K562 (cell line): ENCODE measurements around the gene TMEM87A. TPM values are rescaled to one million over a fixed set of nuclear protein-coding genes. Genes with fewer than 3 reads are reported as not detected.

Experiments used
- CCNT2 ChIP-seq: IDR thresholded peaks from 2 replicates; pipeline ENCODE4 v1.6.1; 2011; ENCODE audit warnings: borderline replicate concordance, low read depth, mild to moderate bottlenecking, moderate library complexity, mixed read lengths, low read length; ENCODE audit not compliant: insufficient read length; ENCODE audit errors: extremely low read depth
- E2F6 ChIP-seq, 2 experiments: IDR thresholded peaks; 2 replicates each; pipeline ENCODE4 v1.6.1; 2011; ENCODE audit warnings: borderline replicate concordance in 1 of 2, control low read depth in 1 of 2, low read depth in 1 of 2, low read length in 1 of 2, mild to moderate bottlenecking in 1 of 2, mixed read lengths in 1 of 2, moderate library complexity in 1 of 2; ENCODE audit not compliant: insufficient read depth in 1 of 2, insufficient read length in 1 of 2, poor library complexity in 1 of 2, severe bottlenecking in 1 of 2; ENCODE audit errors: extremely low read depth in 1 of 2
- ESRRB ChIP-seq: fragments of 250-450 bp; sonication (Bioruptor Pico); IDR thresholded peaks from 2 replicates; pipeline ENCODE4 v1.5.0; 2020; ENCODE audit warnings: mild to moderate bottlenecking, moderate library complexity, borderline replicate concordance
- ETS1 ChIP-seq: conservative IDR thresholded peaks from 2 replicates; pipeline ENCODE4 v1.6.1; 2011; ENCODE audit warnings: low read depth, mild to moderate bottlenecking, low read length; ENCODE audit not compliant: control insufficient read depth
- HDGF ChIP-seq: fragments of 450-650 bp; IDR thresholded peaks from 2 replicates; pipeline ENCODE4 v1.6.1; 2016
- HNRNPUL1 ChIP-seq: fragments of 200-400 bp; formaldehyde crosslinking; IDR thresholded peaks from 2 replicates; pipeline ENCODE4 v1.6.1; 2017; ENCODE audit warnings: low read length
- IRF9 ChIP-seq: fragments of 450-650 bp; IDR thresholded peaks from 2 replicates; pipeline ENCODE4 v1.6.1; 2016; ENCODE audit warnings: missing biosample characterization, missing genetic modification characterization
- MAZ ChIP-seq, 2 experiments: fragments of 450-650 bp in 1 of 2; sonication (generic) in 1 of 2; formaldehyde crosslinking; IDR thresholded peaks in 1 of 2; conservative IDR thresholded peaks in 1 of 2; 2 replicates each; pipeline versions ENCODE4 v1.4.0 to v1.5.0; 2020; ENCODE audit warnings: mild to moderate bottlenecking in 1 of 2, missing genetic modification reagents in 1 of 2
- NFIX ChIP-seq: fragments of 250-450 bp; sonication (Bioruptor Pico); IDR thresholded peaks from 2 replicates; pipeline ENCODE4 v1.4.0; 2020; ENCODE audit warnings: low read depth, mild to moderate bottlenecking, moderate library complexity
- POLR2B ChIP-seq: fragments of 450-650 bp; IDR thresholded peaks from 2 replicates; pipeline ENCODE4 v1.6.1; 2018; ENCODE audit warnings: low read depth; ENCODE audit not compliant: partially characterized antibody
- TAF1 ChIP-seq: IDR thresholded peaks from 2 replicates; pipeline ENCODE4 v1.6.1; 2011; ENCODE audit warnings: mild to moderate bottlenecking, low read length, moderate library complexity; ENCODE audit not compliant: insufficient read depth, control insufficient read depth, severe bottlenecking; ENCODE audit errors: extremely low read depth
- TCF3 ChIP-seq: sonication (generic); formaldehyde crosslinking; IDR thresholded peaks from 2 replicates; pipeline ENCODE4 v1.4.0; 2020; ENCODE audit warnings: mild to moderate bottlenecking, missing genetic modification reagents
- XRCC5 ChIP-seq: fragments of 200-400 bp; formaldehyde crosslinking; IDR thresholded peaks from 2 replicates; pipeline ENCODE4 v1.6.1; 2017; ENCODE audit warnings: low read depth, mild to moderate bottlenecking, low read length
- ZBTB9 ChIP-seq: fragments of 450-650 bp; formaldehyde crosslinking; IDR thresholded peaks from 2 replicates; pipeline ENCODE4 v1.4.0; 2020; ENCODE audit warnings: mild to moderate bottlenecking, moderate library complexity
- ZFP36 ChIP-seq: fragments of 150-350 bp; IDR thresholded peaks from 2 replicates; pipeline ENCODE4 v1.6.1; 2018; ENCODE audit warnings: low read length, low read depth; ENCODE audit not compliant: partially characterized antibody
- ZNF12 ChIP-seq: sonication (generic); formaldehyde crosslinking; IDR thresholded peaks from 2 replicates; pipeline ENCODE4 v1.4.0; 2020; ENCODE audit warnings: mild to moderate bottlenecking, missing genetic modification reagents
- ZNF239 ChIP-seq: fragments of 250-450 bp; sonication (Bioruptor Pico); IDR thresholded peaks from 2 replicates; pipeline ENCODE4 v1.4.0; 2020; ENCODE audit warnings: mild to moderate bottlenecking
- ZNF668 ChIP-seq: fragments of 250-450 bp; sonication (Bioruptor Pico); IDR thresholded peaks from 2 replicates; pipeline ENCODE4 v1.8.0; 2022; ENCODE audit warnings: mild to moderate bottlenecking, inconsistent platforms
- ZNF696 ChIP-seq: fragments of 250-450 bp; sonication (Bioruptor Pico); conservative IDR thresholded peaks from 2 replicates; pipeline ENCODE4 v1.4.0; 2020; ENCODE audit warnings: mild to moderate bottlenecking, moderate library complexity
- polyA plus RNA-seq, 8 experiments: library from polyadenylated mRNA; depleted of rRNA in 4 of 8; stranded (reverse) in 5 of 8; unstranded in 3 of 8; fragments of >200 nt; fragmentation: Nextera tagmentation in 2 of 8; fragmentation: Illumina TruSeq in 1 of 8; extraction: Ambion mirVana in 2 of 8; extraction: Trizol in 1 of 8; gene quantifications; 2 replicates each; pipeline versions ENCODE4 v1.2.1 to v1.2.3, GENCODE V29; 2011 to 2014; ENCODE audit warnings: inconsistent platforms in 1 of 8, missing spikeins in 1 of 8
- total RNA-seq, 7 experiments: library from RNA; depleted of rRNA in 6 of 7; stranded (reverse); fragments of >200 nt in 6 of 7; fragmentation: Illumina TruSeq in 2 of 7; extraction: Trizol in 2 of 7; gene quantifications; 2 replicates each; pipeline versions ENCODE4 v1.2.1 to v1.2.3, GENCODE V29; 2011 to 2021; ENCODE audit warnings: low replicate concordance in 1 of 7
- TF ChIP-seq, protein P1 (sequence below): fragments of 250-450 bp; sonication (Bioruptor Pico); IDR thresholded peaks from 2 replicates; pipeline ENCODE4 v1.8.0; 2022; ENCODE audit warnings: inconsistent platforms, mild to moderate bottlenecking, moderate library complexity, borderline replicate concordance

Gene TMEM87A
- total and polyA plus RNA-seq, 9 of the 15 experiments (the other 6 are each of a cell fraction or from before 2014, with no cell fraction given), result 16.6 to 43.3 (median 29.6) TPM

DNA sequence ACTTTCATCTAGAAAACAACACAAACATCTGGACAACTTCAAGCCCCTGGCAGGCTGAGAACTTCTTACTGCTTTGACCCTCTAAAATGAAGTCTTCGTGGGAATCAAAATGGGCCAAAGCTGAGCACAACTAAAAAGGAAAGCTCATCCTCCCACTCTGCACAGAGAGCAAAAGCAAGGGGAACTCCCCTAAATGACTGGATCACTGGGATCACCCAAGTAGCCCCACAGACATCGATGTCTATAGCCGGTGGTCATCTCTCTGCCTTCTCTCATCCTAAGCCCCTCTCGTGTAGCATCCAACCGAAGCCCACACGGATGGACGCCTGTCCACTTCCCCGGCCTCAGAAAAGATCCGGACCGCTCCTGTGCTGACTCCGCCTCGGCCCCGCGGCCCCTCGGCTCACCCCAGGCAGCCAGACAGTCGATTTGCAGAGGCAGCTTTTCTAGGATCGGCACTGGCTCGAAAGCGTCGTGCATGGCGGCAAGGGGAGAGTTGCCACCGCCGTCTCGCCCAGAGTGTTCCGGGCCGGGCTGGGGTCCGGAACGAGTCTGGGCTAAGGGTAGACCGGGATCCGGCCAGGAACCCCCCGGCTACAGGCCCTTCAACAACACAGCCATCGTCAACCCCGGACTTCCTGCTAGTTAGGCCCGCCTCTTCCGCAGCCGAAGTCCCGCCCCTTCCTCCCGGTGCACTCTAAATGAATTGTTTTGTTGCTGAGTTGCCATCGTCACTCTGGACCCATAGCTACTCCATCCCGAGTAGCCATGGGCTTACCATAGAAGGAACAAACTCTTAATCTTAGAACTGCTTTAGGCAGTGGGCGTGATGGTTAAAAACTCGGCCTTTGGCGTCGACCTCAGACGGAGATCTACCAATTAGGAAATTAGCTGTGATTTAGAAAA, 65.3 kb downstream of the TMEM87A start, which contains the start of gene VPS39 (continued):
- TF ChIP-seq, protein P1, sequence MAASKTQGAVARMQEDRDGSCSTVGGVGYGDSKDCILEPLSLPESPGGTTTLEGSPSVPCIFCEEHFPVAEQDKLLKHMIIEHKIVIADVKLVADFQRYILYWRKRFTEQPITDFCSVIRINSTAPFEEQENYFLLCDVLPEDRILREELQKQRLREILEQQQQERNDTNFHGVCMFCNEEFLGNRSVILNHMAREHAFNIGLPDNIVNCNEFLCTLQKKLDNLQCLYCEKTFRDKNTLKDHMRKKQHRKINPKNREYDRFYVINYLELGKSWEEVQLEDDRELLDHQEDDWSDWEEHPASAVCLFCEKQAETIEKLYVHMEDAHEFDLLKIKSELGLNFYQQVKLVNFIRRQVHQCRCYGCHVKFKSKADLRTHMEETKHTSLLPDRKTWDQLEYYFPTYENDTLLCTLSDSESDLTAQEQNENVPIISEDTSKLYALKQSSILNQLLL, result no peak
- TF ChIP-seq ZBTB9 (0 out of 2 replicates have a peak, but pooled peaks have one; percentile 79), ZNF668 (CRISPR knock-in tag) (no peak), TAF1 (peak; percentile 41), MAZ (CRISPR knock-in tag; conservative IDR thresholded peaks at IDR 0.05 in 1 of 2, IDR thresholded peaks at IDR 0.05 in 1 of 2) (peak in 1 of 2 experiments; percentile 71; a peak in 1 of 4 replicates), ZNF239 (CRISPR knock-in tag) (no peak), IRF9 (tag) (no peak), CCNT2 (no peak), ZFP36 (no peak), ESRRB (CRISPR knock-in tag) (no peak), HDGF (no peak), NFIX (no peak), E2F6 (IDR thresholded peaks at IDR 0.05; ENCODE audit: borderline replicate concordance in 1 of 2, extremely low read depth in 1 of 2, insufficient read depth in 1 of 2, insufficient read length in 1 of 2, low read depth in 1 of 2, low read length in 1 of 2, poor library complexity in 1 of 2, severe bottlenecking in 1 of 2) (no peak), ETS1 (no peak; the same call in 1 of the 2 replicates), XRCC5 (no peak), ZNF12 (CRISPR knock-in tag) (no peak), HNRNPUL1 (no peak), TCF3 (CRISPR knock-in tag) (no peak), POLR2B (peak; percentile 91), ZNF696 (no peak)
